Measurements from ENCODE around the gene NTN1. TPM values are rescaled to one million over a fixed set of nuclear protein-coding genes. Genes with fewer than 3 reads are reported as not detected.
A peak's percentile ranks its signal among the peaks of the same experiment; 100 is the strongest.
"Not testable (repeated sequence)": the region's sequence is repeated elsewhere in the genome, so short reads cannot be mapped to it uniquely, and the experiment has no call there.

The NTN1 gene
- total RNA-seq, 3 donors from 2014 or later, result 2.2 to 3.7 (median 3.3) TPM

- Histone ChIP-seq H3K9me3 (no peaks in the 10 kb centered on the region), H3K27ac (no peak overlapping the region), H3K36me3 (no peaks in the 10 kb centered on the region), H3K27me3 (no peaks in the 10 kb centered on the region), H3K4me1 (no peaks in the 10 kb centered on the region), H3K4me3 (no peak overlapping the region)
- TF ChIP-seq POLR2A (IDR thresholded peaks at IDR 0.05), result no peak
- no peak for DNase-seq (ENCODE audit: low spot score in 2 of 2)
- intact Hi-C loops (cut with DNase I; ENCODE audit: low total_unique reads), result no loop called here
Measured at GRCh38 chr17:9254841-9255240, 233.5 kb downstream of the NTN1 start.

- Histone ChIP-seq H3K9me3 (no peaks in the 10 kb centered on the region), H3K36me3 (no peaks in the 10 kb centered on the region), H3K4me3 (no peak overlapping the region), H3K4me1 (no peaks in the 10 kb centered on the region), H3K27me3 (no peaks in the 10 kb centered on the region), H3K27ac (no peak overlapping the region)
- no peak for DNase-seq (ENCODE audit: low spot score in 2 of 2)
- TF ChIP-seq POLR2AphosphoS5 (IDR thresholded peaks at IDR 0.05) (no peak), POLR2A (IDR thresholded peaks at IDR 0.05) (no peak), CTCF (IDR thresholded peaks at IDR 0.05) (no peak)
- intact Hi-C loops (cut with DNase I; ENCODE audit: low total_unique reads), result no loop called here
Measured at GRCh38 chr17:9255833-9256232, 234.5 kb downstream of the NTN1 start.

- no peak for DNase-seq (ENCODE audit: low spot score in 2 of 2)
- no peaks in the 10 kb centered on the region for H3K36me3 ChIP-seq
- intact Hi-C loops (cut with DNase I; ENCODE audit: low total_unique reads), result no loop called here
- TF ChIP-seq POLR2A (IDR thresholded peaks at IDR 0.05) (no peak), POLR2AphosphoS5 (IDR thresholded peaks at IDR 0.05) (no peak), CTCF (IDR thresholded peaks at IDR 0.05) (no peak)
- H3K4me3 ChIP-seq, result no peak overlapping the region
- H3K27me3 ChIP-seq, result no peaks in the 10 kb centered on the region
- no peaks in the 10 kb centered on the region for H3K9me3 ChIP-seq
- peak overlapping the region; percentile 42 to 45 for H3K27ac ChIP-seq
- no peaks in the 10 kb centered on the region for H3K4me1 ChIP-seq
Measured at GRCh38 chr17:9256361-9256750, 235.0 kb downstream of the NTN1 start.

GRCh38 chr17:9256751-9257629, 235.7 kb downstream of the NTN1 start:
- no peak for DNase-seq (ENCODE audit: low spot score in 2 of 2)
- TF ChIP-seq CTCF (IDR thresholded peaks at IDR 0.05), result no peak
- no peak for TF ChIP-seq POLR2AphosphoS5 (IDR thresholded peaks at IDR 0.05)
- no peak for TF ChIP-seq POLR2A (IDR thresholded peaks at IDR 0.05)
- no peaks in the 10 kb centered on the region for H3K9me3 ChIP-seq
- peak overlapping the region; percentile 42 to 45 for H3K27ac ChIP-seq
- intact Hi-C loops (cut with DNase I; ENCODE audit: low total_unique reads), result no loop called here
- no peaks in the 10 kb centered on the region for H3K4me1 ChIP-seq
- H3K27me3 ChIP-seq, result no peaks in the 10 kb centered on the region
- H3K36me3 ChIP-seq, result no peaks in the 10 kb centered on the region
- no peak overlapping the region for H3K4me3 ChIP-seq

GRCh38 chr17:9257630-9257965, 236.3 kb downstream of the NTN1 start:
- peak overlapping the region; percentile 42 to 45 for H3K27ac ChIP-seq
- intact Hi-C loops (cut with DNase I; ENCODE audit: low total_unique reads); DNase-seq (ENCODE audit: low spot score in 2 of 2); H3K27me3 ChIP-seq; H3K36me3 ChIP-seq; H3K9me3 ChIP-seq; H3K4me3 ChIP-seq; H3K4me1 ChIP-seq: not testable (repeated sequence)

GRCh38 chr17:9258115-9259015, 237.1 kb downstream of the NTN1 start:
- no peak for DNase-seq (ENCODE audit: low spot score in 2 of 2)
- H3K4me3 ChIP-seq, result no peak overlapping the region
- H3K4me1 ChIP-seq, result no peaks in the 10 kb centered on the region
- no peaks in the 10 kb centered on the region for H3K27me3 ChIP-seq
- peak overlapping the region; percentile 42 to 50 for H3K27ac ChIP-seq
- no peaks in the 10 kb centered on the region for H3K9me3 ChIP-seq
- TF ChIP-seq CTCF (IDR thresholded peaks at IDR 0.05), result no peak
- no peak for TF ChIP-seq POLR2A (IDR thresholded peaks at IDR 0.05)
- no peak for TF ChIP-seq POLR2AphosphoS5 (IDR thresholded peaks at IDR 0.05)
- intact Hi-C loops (cut with DNase I; ENCODE audit: low total_unique reads), result no loop called here
- no peaks in the 10 kb centered on the region for H3K36me3 ChIP-seq

Measured in breast epithelium (tissue), 4 donors.